Adrenal gland (tissue), 5 donors: ENCODE data around the gene SLC3A2.

Experiments
- POLR2A ChIP-seq, 2 donors: fragments of 450-650 bp; IDR thresholded peaks; one replicate each; pipeline ENCODE4 v1.6.1; 2017; ENCODE audit warnings: antibody characterized with exemption in 2 of 2, mild to moderate bottlenecking in 2 of 2, moderate library complexity in 1 of 2
- TF ChIP-seq, protein P1 (sequence below), 6 experiments: fragments of 450-650 bp in 4 of 6; fragments of 200-600 bp in 2 of 6; sonication (generic) in 1 of 6; IDR thresholded peaks; 1 replicate in 5 of 6; 2 replicates in 1 of 6; pipeline versions ENCODE4 v1.5.1 to v1.8.0; 2016 to 2021; ENCODE audit warnings: antibody characterized with exemption in 6 of 6, mild to moderate bottlenecking in 2 of 6, moderate library complexity in 1 of 6
- donor health status: DM: no; HTN: no; CAD: no.

DNA sequence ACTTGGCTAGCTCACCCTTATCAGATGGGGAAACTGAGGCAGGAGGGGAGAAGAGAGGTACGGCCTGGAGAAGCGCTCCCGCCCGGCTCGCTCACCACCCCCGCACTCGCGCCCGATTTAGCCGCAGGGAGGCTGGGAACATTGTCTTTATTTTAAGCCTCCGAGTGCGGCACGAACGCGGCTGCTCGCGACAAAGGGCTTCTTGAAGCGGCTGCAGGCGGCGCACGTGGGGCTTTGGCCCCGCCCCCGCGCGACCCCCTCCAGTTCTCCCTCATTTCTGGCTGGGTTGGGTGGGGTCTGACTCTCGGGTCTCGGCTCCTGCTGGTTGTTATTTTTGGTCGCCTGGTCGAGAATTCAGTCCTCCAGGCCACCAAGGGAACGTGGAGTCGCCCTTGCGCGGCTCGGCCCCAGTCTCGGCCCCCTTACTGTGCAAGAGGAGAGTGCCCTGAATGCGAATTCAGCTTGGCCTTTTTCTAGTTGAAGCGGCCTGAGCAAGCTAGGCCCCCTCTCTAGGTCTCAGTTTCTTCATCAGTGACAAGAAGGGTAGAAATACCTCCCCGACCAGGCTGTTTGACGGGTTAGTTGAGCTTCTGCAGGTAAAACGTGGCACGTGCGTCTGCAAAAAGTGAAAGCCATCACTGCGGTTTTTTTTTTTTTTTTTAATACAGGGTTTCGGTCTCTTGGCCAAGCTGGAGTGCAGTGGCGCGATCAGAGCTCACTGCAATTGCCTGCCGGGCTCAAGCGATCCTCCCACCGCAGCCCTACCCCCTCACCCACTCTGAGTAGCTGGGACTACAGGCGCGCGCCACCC lies 43.1 kb downstream of the SLC3A2 start:
- TF ChIP-seq, protein P1, sequence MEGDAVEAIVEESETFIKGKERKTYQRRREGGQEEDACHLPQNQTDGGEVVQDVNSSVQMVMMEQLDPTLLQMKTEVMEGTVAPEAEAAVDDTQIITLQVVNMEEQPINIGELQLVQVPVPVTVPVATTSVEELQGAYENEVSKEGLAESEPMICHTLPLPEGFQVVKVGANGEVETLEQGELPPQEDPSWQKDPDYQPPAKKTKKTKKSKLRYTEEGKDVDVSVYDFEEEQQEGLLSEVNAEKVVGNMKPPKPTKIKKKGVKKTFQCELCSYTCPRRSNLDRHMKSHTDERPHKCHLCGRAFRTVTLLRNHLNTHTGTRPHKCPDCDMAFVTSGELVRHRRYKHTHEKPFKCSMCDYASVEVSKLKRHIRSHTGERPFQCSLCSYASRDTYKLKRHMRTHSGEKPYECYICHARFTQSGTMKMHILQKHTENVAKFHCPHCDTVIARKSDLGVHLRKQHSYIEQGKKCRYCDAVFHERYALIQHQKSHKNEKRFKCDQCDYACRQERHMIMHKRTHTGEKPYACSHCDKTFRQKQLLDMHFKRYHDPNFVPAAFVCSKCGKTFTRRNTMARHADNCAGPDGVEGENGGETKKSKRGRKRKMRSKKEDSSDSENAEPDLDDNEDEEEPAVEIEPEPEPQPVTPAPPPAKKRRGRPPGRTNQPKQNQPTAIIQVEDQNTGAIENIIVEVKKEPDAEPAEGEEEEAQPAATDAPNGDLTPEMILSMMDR (IDR thresholded peaks at IDR 0.05): no peak
- TF ChIP-seq POLR2A (IDR thresholded peaks at IDR 0.05): no peak
